ENCODE data around the gene NCCRP1. TPM values are rescaled to one million over a fixed set of nuclear protein-coding genes. Genes with fewer than 3 reads are reported as not detected.

The NCCRP1 gene
- total RNA-seq, 1 experiment from 2014 or later, result not detected

DNA sequence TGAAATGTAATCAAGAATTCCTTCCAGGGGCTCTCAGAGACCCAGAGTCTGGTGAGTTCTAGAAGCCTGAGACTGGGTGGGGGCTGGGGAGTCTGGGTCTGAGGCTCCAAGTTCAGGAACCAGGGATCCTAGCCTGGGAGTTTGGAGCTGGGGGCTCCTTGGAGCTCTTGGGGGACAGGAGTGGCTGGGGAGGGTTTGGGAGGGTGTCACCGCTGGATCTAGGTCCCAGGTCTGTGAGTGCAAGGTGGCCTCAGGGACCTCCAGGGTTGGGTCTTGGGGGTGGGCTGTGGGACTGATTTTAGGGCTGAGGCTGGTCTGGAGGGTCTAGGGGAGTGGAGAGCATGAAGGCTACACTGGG, 6.2 kb downstream of the NCCRP1 start:
- peaks cover 49% of the 10 kb centered on the region for H3K27me3 Mint-ChIP-seq (ENCODE audit: insufficient read depth, unreplicated experiment)
- no TSS peak for BruUV-seq (replicated peaks)
- no peaks in the 10 kb centered on the region for H3K9me3 Mint-ChIP-seq (ENCODE audit: unreplicated experiment)
- CTCF ChIA-PET, result interaction anchor here (0.6 kb wide), 1 partner anchor 75 kb away, joined by 3 read pairs; no protein-coding TSS in a partner anchor
- no peaks in the 10 kb centered on the region for H3K36me3 Mint-ChIP-seq (ENCODE audit: insufficient read depth, unreplicated experiment)
- H3K4me1 Mint-ChIP-seq (ENCODE audit: insufficient read depth, unreplicated experiment), result peaks cover 4% of the 10 kb centered on the region
- POLR2A ChIA-PET, result no interaction called here
- intact Hi-C loops (cut with micrococcal nuclease), result no loop called here
- no peak overlapping the region for H3K4me3 Mint-ChIP-seq (ENCODE audit: unreplicated experiment)
- TF ChIP-seq, protein P1, sequence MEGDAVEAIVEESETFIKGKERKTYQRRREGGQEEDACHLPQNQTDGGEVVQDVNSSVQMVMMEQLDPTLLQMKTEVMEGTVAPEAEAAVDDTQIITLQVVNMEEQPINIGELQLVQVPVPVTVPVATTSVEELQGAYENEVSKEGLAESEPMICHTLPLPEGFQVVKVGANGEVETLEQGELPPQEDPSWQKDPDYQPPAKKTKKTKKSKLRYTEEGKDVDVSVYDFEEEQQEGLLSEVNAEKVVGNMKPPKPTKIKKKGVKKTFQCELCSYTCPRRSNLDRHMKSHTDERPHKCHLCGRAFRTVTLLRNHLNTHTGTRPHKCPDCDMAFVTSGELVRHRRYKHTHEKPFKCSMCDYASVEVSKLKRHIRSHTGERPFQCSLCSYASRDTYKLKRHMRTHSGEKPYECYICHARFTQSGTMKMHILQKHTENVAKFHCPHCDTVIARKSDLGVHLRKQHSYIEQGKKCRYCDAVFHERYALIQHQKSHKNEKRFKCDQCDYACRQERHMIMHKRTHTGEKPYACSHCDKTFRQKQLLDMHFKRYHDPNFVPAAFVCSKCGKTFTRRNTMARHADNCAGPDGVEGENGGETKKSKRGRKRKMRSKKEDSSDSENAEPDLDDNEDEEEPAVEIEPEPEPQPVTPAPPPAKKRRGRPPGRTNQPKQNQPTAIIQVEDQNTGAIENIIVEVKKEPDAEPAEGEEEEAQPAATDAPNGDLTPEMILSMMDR (IDR thresholded peaks at IDR 0.05; ENCODE audit: unreplicated experiment), result no peak
- no peak overlapping the region for H3K27ac Mint-ChIP-seq (ENCODE audit: low read depth, unreplicated experiment)
- no peak for DNase-seq (ENCODE audit: unreplicated experiment)

DNA sequence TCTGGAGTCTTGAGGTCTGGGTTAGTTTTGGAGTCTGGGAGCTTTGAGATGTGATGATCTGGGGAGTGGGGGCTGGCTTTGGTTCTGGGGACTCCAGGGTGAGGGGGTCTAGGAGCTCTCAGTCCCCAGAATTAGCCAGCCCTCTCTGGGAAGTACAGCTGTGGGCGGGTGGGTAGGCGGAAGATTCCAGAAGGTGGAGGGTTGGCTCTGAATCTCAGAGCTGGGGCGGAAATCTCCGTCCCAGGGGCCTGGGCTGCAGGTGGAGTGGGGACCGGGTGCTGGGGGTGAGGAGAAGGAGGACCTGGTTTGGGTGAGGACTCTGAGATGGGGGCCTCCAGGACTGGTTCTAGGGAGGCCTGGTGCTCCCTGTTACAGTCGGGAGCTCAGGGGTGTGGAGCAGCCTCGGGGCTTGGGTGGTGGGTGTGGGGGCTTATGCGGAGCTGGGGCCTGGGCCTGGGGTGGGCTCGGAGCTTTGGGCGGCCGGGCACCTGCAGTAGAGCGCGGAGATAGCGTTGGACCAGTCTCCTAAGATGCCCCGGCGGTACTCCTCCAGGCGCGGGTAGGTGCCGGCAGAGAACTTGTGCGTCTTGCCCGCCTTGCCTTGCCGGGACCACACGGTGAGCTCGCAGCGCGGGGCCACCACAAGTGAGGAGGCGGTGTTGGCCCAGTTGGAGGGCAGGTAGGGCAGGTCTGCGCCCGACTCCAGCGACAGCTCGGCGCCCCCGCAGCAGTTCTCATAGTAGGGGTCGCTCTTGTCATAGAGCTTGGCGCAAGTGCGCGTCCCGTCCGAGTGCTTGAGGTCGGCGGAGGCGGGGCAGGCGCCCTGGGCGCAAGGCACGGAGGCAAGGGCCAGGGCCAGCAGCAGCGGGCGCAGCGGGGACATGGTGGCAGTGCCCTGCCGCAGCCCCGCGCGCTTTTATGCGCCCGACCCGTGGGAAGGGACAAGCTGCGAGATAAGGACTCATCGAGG, 6.9 kb downstream of the NCCRP1 start, which contains the start of gene SYCN:
Gene SYCN, minus strand, starts transcription at position 892 of the 970 bp plus-strand sequence. Its CDS starts 9 bp downstream, at position 883.
- Mint-ChIP-seq H3K4me1 (ENCODE audit: insufficient read depth, unreplicated experiment) (no peaks in the 10 kb centered on the region), H3K9me3 (ENCODE audit: unreplicated experiment) (no peaks in the 10 kb centered on the region), H3K27me3 (ENCODE audit: insufficient read depth, unreplicated experiment) (peaks cover 46% of the 10 kb centered on the region), H3K36me3 (ENCODE audit: insufficient read depth, unreplicated experiment) (no peaks in the 10 kb centered on the region), H3K27ac (ENCODE audit: low read depth, unreplicated experiment) (no peak within 1 kb of the TSS), H3K4me3 (ENCODE audit: unreplicated experiment) (no peak within 1 kb of the TSS)
- DNase-seq (ENCODE audit: unreplicated experiment), result no peak
- ChIA-PET CTCF (interaction anchor here (0.6 kb wide), 1 partner anchor 75 kb away, joined by 3 read pairs; no protein-coding TSS in a partner anchor), POLR2A (no interaction called here)
- intact Hi-C loops (cut with micrococcal nuclease), result no loop called here
- BruUV-seq (replicated peaks), result no TSS peak
- TF ChIP-seq, protein P1 (IDR thresholded peaks at IDR 0.05; ENCODE audit: unreplicated experiment), result no peak

DNA sequence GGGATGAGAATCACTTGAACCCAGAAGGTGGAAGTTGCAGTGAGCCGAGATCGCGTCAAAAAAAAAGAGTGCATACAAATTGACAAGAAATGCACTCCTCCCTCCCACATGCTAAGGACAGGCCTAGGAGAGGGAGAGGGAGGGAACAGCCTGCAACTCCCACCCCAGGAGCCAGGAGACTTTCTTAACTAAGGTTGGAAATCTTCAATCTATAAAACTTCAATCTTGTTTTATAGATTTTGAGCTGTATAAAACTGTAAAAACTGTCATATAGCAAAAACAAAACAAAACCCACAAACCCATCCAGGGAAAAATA, 8.6 kb downstream of the NCCRP1 start:
- peaks cover 44% of the 10 kb centered on the region for H3K27me3 Mint-ChIP-seq (ENCODE audit: insufficient read depth, unreplicated experiment)
- BruUV-seq (replicated peaks), result no TSS peak
- H3K27ac Mint-ChIP-seq (ENCODE audit: low read depth, unreplicated experiment), result no peak overlapping the region
- TF ChIP-seq, protein P1 (IDR thresholded peaks at IDR 0.05; ENCODE audit: unreplicated experiment), result no peak
- intact Hi-C loops (cut with micrococcal nuclease), result no loop called here
- H3K4me1 Mint-ChIP-seq (ENCODE audit: insufficient read depth, unreplicated experiment), result no peaks in the 10 kb centered on the region
- POLR2A ChIA-PET, result interaction anchor here (0.8 kb wide), 1 partner anchor 46 kb away, joined by 4 read pairs; no protein-coding TSS in a partner anchor
- H3K4me3 Mint-ChIP-seq (ENCODE audit: unreplicated experiment), result no peak overlapping the region
- DNase-seq (ENCODE audit: unreplicated experiment), result no peak
- CTCF ChIA-PET, result interaction anchor here (0.6 to 0.8 kb wide), 3 partner anchors 61 to 160 kb away, joined by 3 to 4 read pairs (median 4); no protein-coding TSS in a partner anchor
- H3K36me3 Mint-ChIP-seq (ENCODE audit: insufficient read depth, unreplicated experiment), result no peaks in the 10 kb centered on the region
- H3K9me3 Mint-ChIP-seq (ENCODE audit: unreplicated experiment), result no peaks in the 10 kb centered on the region

DNA sequence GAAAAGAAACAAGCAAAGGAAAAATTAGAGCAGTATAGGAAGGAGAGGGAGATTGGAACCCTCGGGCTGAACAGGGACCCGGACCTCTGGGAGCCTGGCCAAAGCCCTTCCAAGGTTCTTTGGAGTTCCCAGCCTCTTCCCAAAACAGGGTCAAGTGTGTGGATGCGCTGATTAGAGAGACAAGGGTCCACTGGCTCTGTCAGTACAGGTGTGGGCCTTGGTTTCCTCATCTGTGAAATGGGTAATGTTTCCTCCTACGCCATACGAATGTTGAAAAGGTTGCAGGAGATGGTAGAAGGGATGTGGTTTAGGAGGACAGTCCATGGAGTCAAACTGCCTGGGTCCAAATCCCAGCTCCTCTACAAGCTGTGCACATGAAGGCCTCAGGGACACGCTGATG, 9.4 kb downstream of the NCCRP1 start:
- DNase-seq (ENCODE audit: unreplicated experiment), result no peak
- no peak overlapping the region for H3K4me3 Mint-ChIP-seq (ENCODE audit: unreplicated experiment)
- no TSS peak for BruUV-seq (replicated peaks)
- TF ChIP-seq, protein P1 (IDR thresholded peaks at IDR 0.05; ENCODE audit: unreplicated experiment), result no peak
- no peak overlapping the region for H3K27ac Mint-ChIP-seq (ENCODE audit: low read depth, unreplicated experiment)
- intact Hi-C loops (cut with micrococcal nuclease), result no loop called here
- no peaks in the 10 kb centered on the region for H3K4me1 Mint-ChIP-seq (ENCODE audit: insufficient read depth, unreplicated experiment)
- no peaks in the 10 kb centered on the region for H3K36me3 Mint-ChIP-seq (ENCODE audit: insufficient read depth, unreplicated experiment)
- ChIA-PET CTCF (interaction anchor here (0.7 to 0.8 kb wide), 2 partner anchors 121 to 160 kb away, joined by 3 to 4 read pairs; no protein-coding TSS in a partner anchor), POLR2A (interaction anchor here (0.8 kb wide), 1 partner anchor 45 kb away, joined by 4 read pairs; no protein-coding TSS in a partner anchor)
- peaks cover 37% of the 10 kb centered on the region for H3K27me3 Mint-ChIP-seq (ENCODE audit: insufficient read depth, unreplicated experiment)
- no peaks in the 10 kb centered on the region for H3K9me3 Mint-ChIP-seq (ENCODE audit: unreplicated experiment)
